Measurements from ENCODE around the gene PHYKPL.

PHYKPL gene

DNA sequence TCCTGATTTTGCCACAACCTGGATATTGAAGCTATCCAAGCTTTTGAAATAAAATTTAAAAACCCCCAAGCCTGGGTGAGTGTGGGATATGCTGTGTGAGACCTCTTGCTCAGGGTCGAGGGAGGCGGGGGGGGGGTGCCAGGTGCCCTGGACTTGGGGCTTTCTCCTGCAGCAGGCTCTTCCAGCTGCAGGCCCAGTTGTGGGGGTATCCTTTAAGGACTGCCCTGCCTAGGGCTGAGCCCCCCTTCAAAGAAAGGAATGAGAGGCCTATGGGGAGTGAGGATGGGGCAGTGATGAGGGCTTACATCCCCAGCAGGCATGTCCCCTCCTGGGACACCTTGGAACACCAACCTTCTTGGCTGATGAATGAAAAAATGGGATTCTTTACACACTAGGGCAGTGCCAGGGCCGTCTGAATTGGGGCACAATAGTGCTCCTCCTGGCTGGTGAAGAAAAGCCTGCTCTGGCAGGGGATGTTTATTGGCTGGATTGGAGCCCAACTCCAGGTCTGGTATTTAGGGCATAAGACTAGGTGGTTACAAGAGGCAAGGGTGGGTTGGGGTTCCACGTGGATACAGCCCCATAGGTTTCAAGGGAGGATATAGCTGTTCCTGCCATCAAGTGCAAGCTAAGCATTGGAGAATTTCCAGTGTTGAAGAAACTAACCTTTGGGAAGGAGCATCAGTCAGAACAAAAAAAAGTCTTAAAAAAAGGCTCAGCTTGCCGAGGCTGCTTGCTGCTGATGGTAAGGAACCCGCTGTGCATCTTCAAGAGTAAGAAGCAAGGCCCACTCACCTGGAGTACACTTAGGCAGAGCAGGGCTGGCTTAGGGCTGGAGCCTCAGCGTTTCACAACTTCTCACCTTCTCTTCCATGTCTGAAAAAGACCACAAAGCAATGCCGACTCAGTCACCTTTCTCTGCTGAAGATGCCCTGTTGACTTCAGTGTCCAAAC lies 21.2 kb downstream of the PHYKPL start:
- no peak overlapping the region for H3K4me3 ChIP-seq
- peak overlapping the region in 1 of 21 experiments; percentile 2 for H3K27ac ChIP-seq

DNA sequence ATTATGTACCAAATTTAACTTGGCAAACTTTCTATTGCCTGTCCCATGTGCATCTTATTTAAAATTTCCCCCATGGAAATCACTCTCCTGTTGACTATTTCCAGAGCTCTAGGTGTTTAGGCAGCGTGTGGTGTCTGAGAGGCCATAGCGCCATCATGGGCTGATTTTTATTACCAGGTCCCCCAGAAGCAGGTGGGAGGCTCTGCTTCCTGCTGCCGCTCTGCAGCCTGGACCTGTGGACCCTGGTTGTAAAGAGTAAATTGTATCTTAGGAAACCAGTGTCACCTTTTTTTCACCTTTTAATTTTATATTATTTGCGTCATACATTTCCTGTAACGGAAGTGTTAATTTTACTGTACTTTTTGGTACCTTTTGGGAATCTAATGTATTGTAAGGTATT lies 21.9 kb downstream of the PHYKPL start:
- H3K4me3 ChIP-seq: no peak overlapping the region
- H3K27ac ChIP-seq: no peak overlapping the region

DNA sequence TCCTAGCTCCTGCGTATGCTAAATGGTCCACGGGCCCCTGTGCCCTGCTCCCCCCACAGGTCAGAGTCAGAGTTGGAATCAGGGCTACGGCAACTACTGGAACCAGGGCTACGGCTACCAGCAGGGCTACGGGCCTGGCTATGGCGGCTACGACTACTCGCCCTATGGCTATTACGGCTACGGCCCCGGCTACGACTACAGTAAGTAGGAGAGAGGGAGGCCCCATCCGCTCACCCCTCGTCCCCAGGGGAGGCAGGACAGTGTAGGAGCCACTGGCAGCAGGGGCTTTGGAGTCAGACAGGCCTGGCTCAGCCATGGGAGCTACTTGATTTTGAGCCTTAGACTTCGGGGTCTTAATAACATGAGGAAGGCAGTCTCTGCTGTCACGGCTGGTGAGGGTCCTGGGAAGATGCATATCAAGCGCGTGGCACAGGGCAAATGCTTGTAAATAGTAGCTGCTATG lies 22.5 kb downstream of the PHYKPL start:
- Histone ChIP-seq H3K27ac (no peak overlapping the region), H3K4me3 (no peak overlapping the region)

DNA sequence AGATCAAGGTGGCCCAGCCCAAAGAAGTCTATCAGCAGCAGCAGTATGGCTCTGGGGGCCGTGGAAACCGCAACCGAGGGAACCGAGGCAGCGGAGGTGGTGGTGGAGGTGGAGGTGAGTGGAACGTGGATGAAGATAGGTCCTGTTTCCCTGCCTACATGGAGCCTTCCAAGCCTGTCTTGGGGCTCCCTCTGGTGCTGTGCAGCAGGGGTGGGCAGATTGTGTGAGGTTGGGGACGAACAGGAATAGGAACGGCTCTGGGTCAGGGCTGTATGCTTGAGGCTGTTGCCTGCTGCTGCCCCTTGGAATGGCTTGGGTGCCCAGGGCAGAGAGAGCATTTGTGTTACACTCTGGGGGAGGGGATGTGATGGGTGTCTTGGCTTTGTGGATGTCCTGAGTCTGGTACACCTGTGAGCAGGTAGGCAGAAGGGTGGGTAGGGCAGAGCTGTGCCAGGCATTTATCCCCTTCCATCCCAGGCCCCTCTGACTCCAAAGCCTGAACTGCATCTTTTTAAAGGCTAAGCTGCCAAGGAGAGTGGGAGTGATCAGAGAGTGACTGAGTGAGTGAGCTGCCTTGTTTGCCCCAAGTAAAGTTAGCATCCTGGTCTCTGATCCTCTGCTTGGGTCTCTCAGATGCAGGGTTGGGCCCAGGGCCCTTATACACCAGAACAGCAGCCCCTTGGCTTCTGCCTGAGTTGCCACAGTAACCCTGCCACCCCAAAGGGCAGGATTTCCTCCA lies 23.1 kb downstream of the PHYKPL start:
- no peak overlapping the region for H3K4me3 ChIP-seq
- H3K27ac ChIP-seq: no peak overlapping the region

DNA sequence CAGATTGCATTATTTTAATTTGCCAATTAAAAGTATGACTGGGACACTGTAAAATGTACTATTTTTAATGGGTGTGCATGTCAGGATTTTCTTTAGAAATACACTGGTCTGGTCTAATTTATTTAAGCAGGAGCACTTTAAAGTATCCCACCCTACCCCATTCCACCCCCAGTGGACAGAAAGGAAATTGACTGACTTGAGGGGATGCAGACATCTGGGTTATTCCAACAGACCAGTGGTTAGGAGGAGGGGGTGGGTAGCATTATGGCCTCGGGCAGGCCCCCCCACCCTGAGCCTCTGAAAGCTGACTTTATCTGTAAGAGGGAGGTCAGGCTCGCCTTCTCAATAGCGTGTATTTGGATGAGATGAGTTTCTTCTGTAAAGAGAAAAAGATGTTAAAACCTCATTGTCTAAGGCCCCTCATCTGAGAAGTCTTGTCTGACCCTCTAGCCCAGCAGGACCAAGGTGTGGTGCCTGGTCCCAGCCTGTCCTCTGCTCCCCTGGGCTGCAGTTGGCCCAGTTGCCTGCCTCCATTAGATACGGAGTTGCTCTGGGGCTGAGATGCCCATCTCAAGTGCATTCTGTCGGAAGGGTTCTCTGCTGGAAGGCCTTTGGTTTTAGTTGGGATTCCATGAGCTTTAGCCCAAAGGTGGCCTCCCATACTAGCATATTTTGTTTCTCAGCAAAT lies 23.9 kb downstream of the PHYKPL start:
- Histone ChIP-seq H3K27ac (no peak overlapping the region), H3K4me3 (no peak overlapping the region)

DNA sequence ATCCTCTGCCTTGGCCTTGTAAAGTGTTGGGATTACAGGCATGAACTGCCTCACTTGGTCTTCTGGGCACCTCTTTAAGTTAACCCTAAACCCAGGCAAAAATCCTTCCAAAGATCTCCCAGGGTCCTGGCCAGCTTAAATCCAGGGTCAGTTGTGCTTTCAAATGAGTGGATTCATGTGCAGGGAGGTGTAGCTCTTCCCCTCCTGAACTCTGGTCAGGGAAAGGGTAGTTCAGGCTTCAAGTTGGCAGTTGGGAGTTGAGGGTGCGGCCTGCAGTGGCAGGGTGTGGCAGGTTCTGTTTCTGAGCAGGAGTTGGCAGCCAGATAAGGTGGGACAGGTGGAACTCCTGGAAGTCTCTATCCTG lies 24.7 kb downstream of the PHYKPL start:
- Histone ChIP-seq H3K4me3 (no peak overlapping the region), H3K27ac (peak overlapping the region in 2 of 21 experiments; percentile 34 to 98)

DNA sequence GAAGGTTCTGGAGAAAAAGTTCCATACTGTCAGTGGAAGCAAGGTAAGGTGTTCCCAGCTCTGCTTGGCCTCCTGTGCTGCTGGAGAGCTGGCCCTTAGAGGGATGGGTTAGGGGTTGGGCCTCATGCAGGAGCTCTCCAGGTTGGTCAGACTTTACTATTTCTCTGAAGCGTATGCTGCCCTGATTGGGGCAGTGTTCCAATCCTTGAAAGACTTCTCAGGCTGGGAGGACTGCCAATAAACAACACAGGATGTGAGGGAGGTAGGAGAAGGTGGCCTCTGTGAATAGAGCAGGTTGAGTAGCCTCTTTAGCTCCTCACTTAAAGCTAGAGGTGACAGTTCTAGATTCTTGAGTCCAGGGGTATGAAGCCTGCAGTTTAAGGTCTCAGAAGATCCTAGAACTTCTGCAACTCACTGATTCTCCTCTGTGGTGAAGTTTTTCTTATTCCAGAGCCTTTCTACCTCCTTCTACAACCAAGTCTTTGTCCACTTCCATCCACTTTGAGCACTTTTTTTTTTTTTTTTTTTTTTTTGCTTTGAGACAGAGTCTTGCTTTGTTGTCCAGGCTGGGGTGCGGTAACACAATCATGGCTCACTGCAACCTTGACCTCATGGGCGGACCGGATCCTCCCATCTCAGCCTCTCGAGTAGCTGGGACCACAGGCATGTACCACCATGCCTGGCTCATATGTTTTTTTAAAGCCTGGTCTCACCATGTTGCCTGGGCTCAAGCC lies 25.3 kb downstream of the PHYKPL start:
- no peak overlapping the region for H3K4me3 ChIP-seq
- H3K27ac ChIP-seq: peak overlapping the region in 6 of 21 experiments; percentile 29 to 98 (median 82)

DNA sequence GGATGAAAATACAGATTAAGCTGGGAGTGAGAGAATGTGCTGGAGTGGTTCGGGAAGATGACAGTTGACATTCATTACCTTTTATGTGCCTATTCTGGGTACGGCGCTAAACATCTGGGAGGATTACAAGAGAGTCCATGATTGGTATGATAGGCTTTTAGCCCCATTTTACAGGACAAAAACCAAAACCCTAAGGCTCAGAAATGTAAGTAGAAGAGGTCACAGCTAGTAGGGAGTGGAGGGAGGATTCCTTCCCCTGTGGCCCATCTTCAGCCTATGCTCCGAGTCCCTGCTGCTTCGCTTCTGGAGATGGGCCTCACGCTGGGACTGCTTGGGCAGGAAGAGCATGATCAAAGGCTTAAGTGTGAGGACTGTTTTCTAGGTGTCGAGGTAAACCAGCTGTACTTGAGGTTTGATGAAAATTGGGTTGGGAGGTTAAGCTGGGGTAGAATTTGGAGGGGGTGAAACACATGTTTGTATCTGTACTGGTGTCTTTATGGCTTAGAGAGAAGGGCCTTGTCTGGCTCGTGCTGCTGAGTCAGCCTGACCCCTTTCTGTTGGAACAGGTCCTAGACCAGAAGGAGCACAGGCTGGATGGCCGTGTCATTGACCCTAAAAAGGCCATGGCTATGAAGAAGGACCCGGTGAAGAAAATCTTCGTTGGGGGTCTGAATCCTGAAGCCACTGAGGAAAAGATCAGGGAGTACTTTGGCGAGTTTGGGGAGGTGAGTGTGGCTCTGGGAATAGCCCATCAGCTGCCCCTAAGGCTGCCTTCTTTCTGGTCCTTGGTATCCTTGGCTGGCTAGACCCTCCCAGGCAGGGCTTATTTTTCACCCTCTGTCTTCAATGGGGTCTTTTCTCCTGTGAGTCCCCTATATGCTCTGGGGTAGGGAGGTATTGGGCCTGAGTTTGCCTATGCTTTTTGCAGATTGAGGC lies 26.2 kb downstream of the PHYKPL start:
- peak overlapping the region; percentile 57 to 100 (median 97) for H3K4me3 ChIP-seq
- H3K27ac ChIP-seq: peak overlapping the region in 13 of 21 experiments; percentile 10 to 99 (median 95)

DNA sequence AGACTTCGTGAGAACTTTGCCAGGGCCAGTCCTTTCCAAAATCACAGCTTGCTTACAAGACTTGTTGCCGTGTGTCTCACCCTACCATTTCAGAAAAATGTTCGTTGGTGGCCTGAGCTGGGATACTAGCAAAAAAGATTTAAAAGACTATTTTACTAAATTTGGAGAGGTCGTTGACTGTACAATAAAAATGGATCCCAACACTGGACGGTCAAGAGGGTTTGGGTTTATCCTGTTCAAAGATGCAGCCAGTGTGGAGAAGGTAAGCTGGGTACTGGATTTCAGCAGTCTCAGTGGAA lies 26.9 kb downstream of the PHYKPL start:
- Histone ChIP-seq H3K27ac (peak overlapping the region; percentile 81 to 99 (median 95)), H3K4me3 (peak overlapping the region; percentile 57 to 100 (median 97))

DNA sequence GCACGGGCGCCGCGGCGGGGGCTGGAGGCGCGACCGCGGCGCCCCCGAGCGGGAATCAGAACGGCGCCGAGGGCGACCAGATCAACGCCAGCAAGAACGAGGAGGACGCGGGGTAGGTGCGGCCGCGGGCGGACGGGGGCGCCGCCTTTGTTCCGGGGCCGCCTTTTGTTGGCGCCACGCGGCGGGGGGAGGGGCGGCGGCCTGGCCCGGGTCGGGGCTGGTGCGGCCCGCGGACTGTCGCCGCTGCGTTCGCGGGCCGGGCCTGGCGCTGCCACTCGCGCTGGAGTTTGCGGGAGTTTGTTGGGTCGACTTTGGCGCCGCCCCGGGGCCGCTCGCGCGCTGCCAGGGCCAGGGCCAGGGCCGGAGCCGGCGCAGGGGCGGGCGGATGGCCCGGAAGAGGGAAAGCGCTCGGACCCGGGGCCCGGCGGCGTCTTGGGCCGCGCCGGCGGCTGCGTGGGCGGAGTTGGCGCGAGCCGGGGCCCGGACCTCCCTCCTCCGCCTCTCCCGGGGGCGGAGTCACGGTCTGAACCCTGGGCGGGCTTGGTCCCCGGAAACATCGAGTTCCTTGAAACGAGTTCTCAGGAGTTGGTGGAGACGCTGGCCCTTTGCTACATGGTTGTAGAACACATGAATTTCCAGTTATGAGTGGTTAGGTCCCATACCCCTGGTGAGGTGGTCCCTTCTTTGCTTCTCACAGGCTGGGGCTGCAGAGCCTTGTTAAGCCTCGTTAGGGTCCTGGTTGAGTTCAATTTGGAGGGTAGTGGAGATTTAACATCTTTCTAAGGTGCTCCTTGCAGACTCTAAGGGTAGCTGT lies 27.5 kb downstream of the PHYKPL start:
- H3K4me3 ChIP-seq: peak overlapping the region; percentile 57 to 100 (median 97)
- H3K27ac ChIP-seq: peak overlapping the region; percentile 81 to 99 (median 95)

DNA sequence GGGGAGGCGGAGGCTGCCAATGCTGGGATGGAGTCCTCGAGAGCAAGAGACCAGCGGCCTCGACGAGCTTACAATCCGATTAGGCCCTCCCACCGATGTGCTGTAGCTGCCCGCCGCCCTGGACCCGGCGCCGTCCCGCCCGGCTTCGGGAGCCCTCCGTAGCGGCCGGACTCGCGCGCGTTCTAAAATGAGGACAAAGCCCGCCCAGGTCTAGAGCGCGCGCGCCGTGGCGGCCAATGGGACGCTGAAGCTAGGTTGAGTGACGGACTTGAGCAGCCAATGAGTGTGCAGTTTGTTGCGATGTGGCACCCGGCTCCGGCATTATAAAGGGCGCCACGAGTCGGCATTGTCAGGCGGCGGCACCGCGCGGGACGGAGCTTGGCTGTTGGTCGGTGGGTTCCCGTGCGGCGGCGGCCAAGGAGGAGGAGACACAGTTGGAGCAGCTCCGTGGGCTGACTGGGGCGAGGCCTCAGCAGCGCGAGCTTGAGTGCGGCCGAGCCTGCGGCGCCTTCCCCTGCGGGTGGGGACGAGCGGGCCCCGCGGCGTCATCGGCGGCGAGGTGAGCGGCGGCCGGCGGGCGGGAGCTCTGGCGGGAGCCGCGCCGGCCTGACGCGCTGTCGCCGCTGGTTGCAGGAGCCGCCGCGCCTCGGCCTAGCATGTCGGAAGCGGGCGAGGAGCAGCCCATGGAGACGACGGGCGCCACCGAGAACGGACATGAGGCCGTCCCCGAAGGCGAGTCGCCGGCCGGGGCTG lies 28.2 kb downstream of the PHYKPL start, which contains the start of gene HNRNPAB:
HNRNPAB (plus strand) TSS at position 352 of the 753 bp plus-strand sequence; CDS start at position 657, 305 bp downstream.
- Histone ChIP-seq H3K4me3 (peak within 1 kb of the TSS; percentile 57 to 100 (median 97)), H3K27ac (peak within 1 kb of the TSS; percentile 81 to 99 (median 95))

DNA sequence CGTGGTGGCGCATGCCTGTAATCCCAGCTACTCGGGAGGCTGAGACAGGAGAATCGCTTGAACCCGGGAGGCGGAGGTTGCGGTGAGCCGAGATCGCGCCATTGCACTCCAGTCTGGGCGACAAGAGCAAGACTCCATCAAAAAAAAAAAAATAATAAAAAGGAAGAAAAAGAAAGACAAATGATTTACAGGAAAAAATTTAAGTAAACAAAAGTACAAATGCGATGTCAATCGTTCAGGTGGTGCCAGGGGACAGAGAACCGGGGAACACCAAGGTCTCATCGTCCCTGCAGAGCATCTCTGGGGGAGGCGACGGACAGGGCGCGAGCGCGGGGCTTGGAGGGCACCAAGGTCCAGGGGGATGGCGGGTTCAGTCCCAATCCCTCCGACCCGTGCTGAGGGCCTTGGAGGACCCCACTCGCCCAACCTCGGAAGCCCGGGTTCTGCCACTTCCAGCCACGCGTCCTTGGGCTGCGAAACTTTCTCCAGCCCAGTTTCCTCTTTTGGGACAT lies 28.9 kb downstream of the PHYKPL start:
- H3K4me3 ChIP-seq: peak overlapping the region; percentile 57 to 100 (median 97)
- peak overlapping the region in 20 of 21 experiments; percentile 13 to 99 (median 94) for H3K27ac ChIP-seq

DNA sequence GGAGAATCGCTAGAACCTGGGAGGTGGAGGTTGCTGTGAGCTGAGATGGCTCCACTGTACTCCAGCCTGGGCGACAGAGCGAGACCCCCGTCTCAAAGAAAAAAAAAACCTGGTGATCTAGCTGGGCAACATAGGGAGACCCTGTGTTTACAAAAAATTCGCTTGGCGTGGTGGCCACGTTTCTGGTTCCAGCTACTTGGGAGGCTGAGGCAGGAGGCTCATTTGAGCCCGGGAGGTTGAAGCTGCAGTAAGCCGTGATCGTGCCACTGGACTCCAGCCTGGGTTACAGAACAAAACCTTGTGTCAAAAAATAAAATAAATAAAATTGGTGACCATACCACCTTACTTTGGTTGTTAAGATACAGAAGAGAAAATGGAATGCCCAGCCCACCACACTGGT lies 30.1 kb downstream of the PHYKPL start:
- Histone ChIP-seq H3K27ac (no peak overlapping the region), H3K4me3 (no peak overlapping the region)

DNA sequence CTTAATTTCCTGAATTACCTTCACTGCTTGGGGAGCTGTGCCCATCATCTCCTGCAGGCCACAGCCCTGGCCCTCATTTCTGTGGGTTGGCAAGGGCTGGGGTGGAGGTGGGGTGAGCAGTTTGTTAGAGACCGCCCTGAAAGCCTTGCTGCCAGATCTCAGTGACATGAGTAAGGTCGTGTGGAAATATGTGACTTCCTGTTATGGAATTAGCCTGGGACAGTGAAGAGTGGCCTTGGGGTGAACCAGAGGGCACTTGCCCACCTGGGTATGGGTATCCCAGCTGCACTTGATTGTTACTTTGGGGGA lies 30.7 kb downstream of the PHYKPL start:
- Histone ChIP-seq H3K4me3 (no peak overlapping the region), H3K27ac (peak overlapping the region in 3 of 21 experiments; percentile 15 to 39 (median 17))

DNA sequence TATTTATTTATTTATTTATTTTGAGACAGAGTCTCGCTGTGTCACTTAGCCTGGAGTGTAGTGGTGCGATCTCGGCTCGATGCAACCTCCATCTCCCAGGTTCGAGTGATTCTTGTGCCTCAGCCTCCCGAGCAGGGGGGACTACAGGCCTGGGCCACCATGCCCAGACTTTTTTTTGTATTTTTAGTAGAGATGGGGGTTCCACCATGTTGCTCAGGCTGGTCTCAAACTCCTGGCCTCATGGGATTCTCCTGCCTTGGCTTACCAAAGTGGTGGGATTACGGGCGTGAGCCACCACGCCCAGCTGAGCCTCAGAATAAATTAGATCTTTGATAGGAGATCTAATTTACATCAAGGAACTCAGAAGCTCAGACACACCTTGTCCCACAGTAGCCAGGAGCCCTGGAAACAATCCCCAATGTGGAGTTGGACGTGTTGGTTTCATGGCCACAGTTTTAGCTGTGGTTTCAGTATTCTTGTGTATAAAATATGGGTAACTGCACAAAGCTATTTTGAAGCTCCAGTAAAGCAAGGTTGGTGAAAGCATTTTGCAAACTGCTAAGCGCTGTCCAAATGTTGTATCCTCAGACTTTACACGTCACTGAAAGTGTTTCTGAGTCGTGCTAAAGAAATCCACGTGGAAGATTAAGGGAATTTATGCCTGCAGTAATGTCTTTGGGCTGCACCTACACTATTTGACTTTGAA lies 31.2 kb downstream of the PHYKPL start:
- no peak overlapping the region for H3K4me3 ChIP-seq
- peak overlapping the region in 3 of 21 experiments; percentile 17 to 41 (median 39) for H3K27ac ChIP-seq

Data from skin epidermis (tissue), 12 donors.